HEK293T (cell line): ENCODE results near the gene STARD9.

ENCODE experiments used
- CTCF ChIA-PET: fragments of 350-600 bp; formaldehyde crosslinking; extraction: SDS; loops from one replicate; lab custom pipeline; 2021; ENCODE audit warnings: antibody characterized with exemption, inconsistent platforms; lab: Yijun Ruan, JAX
- POLR2A ChIA-PET: fragments of 350-600 bp; formaldehyde crosslinking; extraction: SDS; loops from one replicate; lab custom pipeline; 2020; ENCODE audit warnings: antibody characterized with exemption, inconsistent platforms; lab: Yijun Ruan, JAX
- DNase-seq: peaks from one replicate; pipeline ENCODE4 v3.0.0; 2012; ENCODE audit warnings: mixed read lengths; ENCODE audit errors: extremely low spot score
- ARNT ChIP-seq: fragments of 450-650 bp; IDR thresholded peaks from 2 replicates; pipeline ENCODE4 v1.6.1; 2017; ENCODE audit warnings: mild to moderate bottlenecking
- BHLHE40 ChIP-seq: fragments of 450-650 bp; IDR thresholded peaks from 2 replicates; pipeline ENCODE4 v1.6.1; 2016; ENCODE audit warnings: mild to moderate bottlenecking, moderate library complexity, borderline replicate concordance
- CTBP1 ChIP-seq: fragments of 450-650 bp; IDR thresholded peaks from 2 replicates; pipeline ENCODE4 v1.6.1; 2016; ENCODE audit warnings: borderline replicate concordance
- ELF4 ChIP-seq: fragments of 450-650 bp; IDR thresholded peaks from 2 replicates; pipeline ENCODE4 v1.6.1; 2017; ENCODE audit warnings: antibody characterized with exemption
- FOXA1 ChIP-seq: fragments of 450-650 bp; IDR thresholded peaks from 2 replicates; pipeline ENCODE4 v1.6.1; 2016; ENCODE audit warnings: mild to moderate bottlenecking
- FOXK2 ChIP-seq: fragments of 450-650 bp; IDR thresholded peaks from 2 replicates; pipeline ENCODE4 v1.6.1; 2016; ENCODE audit warnings: mild to moderate bottlenecking
- FOXM1 ChIP-seq: fragments of 450-650 bp; IDR thresholded peaks from 2 replicates; pipeline ENCODE4 v1.6.1; 2017; ENCODE audit warnings: mild to moderate bottlenecking, borderline replicate concordance
- HDGF ChIP-seq: fragments of 450-650 bp; IDR thresholded peaks from 2 replicates; pipeline ENCODE4 v1.6.1; 2017; ENCODE audit warnings: antibody characterized with exemption, borderline replicate concordance
- L3MBTL2 ChIP-seq: fragments of 450-650 bp; conservative IDR thresholded peaks from 2 replicates; pipeline ENCODE4 v1.6.1; 2016; ENCODE audit warnings: mild to moderate bottlenecking
- LEF1 ChIP-seq: fragments of 450-650 bp; IDR thresholded peaks from 2 replicates; pipeline ENCODE4 v1.6.1; 2017; ENCODE audit warnings: mild to moderate bottlenecking, borderline replicate concordance
- NFRKB ChIP-seq: fragments of 450-650 bp; IDR thresholded peaks from 2 replicates; pipeline ENCODE4 v1.6.1; 2016; ENCODE audit warnings: mild to moderate bottlenecking, moderate library complexity
- PKNOX1 ChIP-seq: fragments of 450-650 bp; IDR thresholded peaks from 2 replicates; pipeline ENCODE4 v1.6.1; 2016
- SP1 ChIP-seq: fragments of 450-650 bp; IDR thresholded peaks from 2 replicates; pipeline ENCODE4 v1.6.1; 2017
- SUZ12 ChIP-seq: fragments of 450-650 bp; IDR thresholded peaks from 2 replicates; pipeline ENCODE4 v1.6.1; 2016; ENCODE audit warnings: mild to moderate bottlenecking
- TARDBP ChIP-seq: fragments of 450-650 bp; IDR thresholded peaks from 2 replicates; pipeline ENCODE4 v1.6.1; 2016
- ZNF384 ChIP-seq: fragments of 450-650 bp; IDR thresholded peaks from 2 replicates; pipeline ENCODE4 v1.6.1; 2016

STARD9 gene

GRCh38 chr15:42611532-42611931 is 36.1 kb downstream of the STARD9 start:
- POLR2A ChIA-PET, result no interaction called here
- CTCF ChIA-PET, result no interaction called here
- TF ChIP-seq HDGF, result no peak
- TF ChIP-seq ELF4, result no peak
- TF ChIP-seq FOXM1, result no peak
- no peak for TF ChIP-seq NFRKB
- TF ChIP-seq FOXA1, result no peak
- TF ChIP-seq SP1, result no peak
- no peak for TF ChIP-seq ZNF384
- no peak for TF ChIP-seq FOXK2
- no peak for DNase-seq

- no peak for DNase-seq
- ChIA-PET POLR2A (no interaction called here), CTCF (no interaction called here)
- TF ChIP-seq L3MBTL2 (no peak), ZNF384 (no peak), ARNT (no peak), FOXM1 (no peak), SP1 (no peak), FOXK2 (no peak), CTBP1 (no peak), BHLHE40 (no peak)
Measured at GRCh38 chr15:42612367-42612912, 37.0 kb downstream of the STARD9 start.

- no peak for DNase-seq
- no peak for TF ChIP-seq L3MBTL2
- TF ChIP-seq TARDBP, result no peak
- no peak for TF ChIP-seq SP1
- no peak for TF ChIP-seq CTBP1
- no peak for TF ChIP-seq FOXK2
- TF ChIP-seq BHLHE40, result no peak
- TF ChIP-seq ZNF384, result no peak
- TF ChIP-seq LEF1, result no peak
- no peak for TF ChIP-seq ELF4
- TF ChIP-seq FOXM1, result no peak
- no peak for TF ChIP-seq HDGF
- no peak for TF ChIP-seq NFRKB
- TF ChIP-seq SUZ12, result no peak
- TF ChIP-seq FOXA1, result no peak
- CTCF ChIA-PET, result no interaction called here
- POLR2A ChIA-PET, result interaction anchor here (1.0 kb wide), 1 partner anchor 25 kb away, joined by 3 read pairs; no protein-coding TSS in a partner anchor
Measured at GRCh38 chr15:42616107-42616506, 40.7 kb downstream of the STARD9 start.

GRCh38 chr15:42619656-42620371 is 44.4 kb downstream of the STARD9 start:
- no peak for TF ChIP-seq ELF4
- no peak for TF ChIP-seq NFRKB
- TF ChIP-seq FOXK2, result no peak
- no peak for TF ChIP-seq PKNOX1
- no peak for TF ChIP-seq ZNF384
- TF ChIP-seq L3MBTL2, result no peak
- TF ChIP-seq SP1, result no peak
- TF ChIP-seq ARNT, result no peak
- TF ChIP-seq LEF1, result no peak
- no peak for TF ChIP-seq FOXM1
- no peak for TF ChIP-seq CTBP1
- no peak for TF ChIP-seq BHLHE40
- no peak for TF ChIP-seq SUZ12
- TF ChIP-seq HDGF, result no peak
- TF ChIP-seq FOXA1, result no peak
- TF ChIP-seq TARDBP, result no peak
- POLR2A ChIA-PET, result interaction anchor here (1.1 kb wide), 1 partner anchor 14 kb away, joined by 3 read pairs; no protein-coding TSS in a partner anchor
- CTCF ChIA-PET, result interaction anchor here (0.7 kb wide), 1 partner anchor 307 kb away, joined by 4 read pairs; no protein-coding TSS in a partner anchor
- no peak for DNase-seq

- POLR2A ChIA-PET, result no interaction called here
- TF ChIP-seq CTBP1 (no peak), FOXM1 (no peak), ARNT (no peak), SUZ12 (no peak), LEF1 (no peak), PKNOX1 (no peak), L3MBTL2 (no peak), FOXK2 (no peak), FOXA1 (no peak)
- no peak for DNase-seq
- CTCF ChIA-PET, result no interaction called here
Measured at GRCh38 chr15:42621386-42621785, 46.0 kb downstream of the STARD9 start.

GRCh38 chr15:42621996-42622925 is 46.9 kb downstream of the STARD9 start:
- ChIA-PET CTCF (no interaction called here), POLR2A (no interaction called here)
- DNase-seq, result no peak
- no peak for TF ChIP-seq FOXA1
- no peak for TF ChIP-seq HDGF
- no peak for TF ChIP-seq SP1
- TF ChIP-seq CTBP1, result no peak
- TF ChIP-seq BHLHE40, result no peak
- no peak for TF ChIP-seq ARNT
- TF ChIP-seq TARDBP, result no peak
- TF ChIP-seq PKNOX1, result no peak
- TF ChIP-seq LEF1, result no peak
- no peak for TF ChIP-seq NFRKB
- TF ChIP-seq ZNF384, result no peak
- no peak for TF ChIP-seq ELF4
- TF ChIP-seq L3MBTL2, result no peak
- TF ChIP-seq FOXM1, result no peak
- TF ChIP-seq SUZ12, result no peak
- no peak for TF ChIP-seq FOXK2
